Astrocyte (in vitro differentiated cells and primary cell): ENCODE results near the gene GFRA1. TPM values are rescaled to one million over a fixed set of nuclear protein-coding genes. Genes with fewer than 3 reads are reported as not detected.

ENCODE experiments used
- DNase-seq: peaks from one replicate; pipeline ENCODE4 v3.0.0-alpha.2; 2010; ENCODE audit warnings: low read depth
- FAIRE-seq: peaks from 2 replicates; lab custom pipeline; 2011; peaks lifted over from hg19 to GRCh38; lab: Jason Lieb, UNC
- H2AFZ ChIP-seq: 2 replicates; pipeline ENCODE4 v1.6.0; 2012; ENCODE audit warnings: low read depth, low read length, inconsistent platforms
- H3K27ac ChIP-seq: 2 replicates; pipeline ENCODE4 v1.5.1; 2011; ENCODE audit warnings: low read depth, low read length, inconsistent platforms
- H3K27me3 ChIP-seq: 2 replicates; pipeline ENCODE4 v1.6.0; 2011; ENCODE audit warnings: low read length, inconsistent platforms; ENCODE audit not compliant: insufficient read depth
- H3K36me3 ChIP-seq: 2 replicates; pipeline ENCODE4 v1.5.1; 2011; ENCODE audit warnings: low read length, inconsistent platforms; ENCODE audit not compliant: insufficient read depth
- H3K4me1 ChIP-seq: 2 replicates; pipeline ENCODE4 v1.5.1; 2011; ENCODE audit warnings: low read length, inconsistent platforms; ENCODE audit not compliant: insufficient read depth
- H3K4me2 ChIP-seq: 2 replicates; pipeline ENCODE4 v1.6.0; 2012; ENCODE audit warnings: low read length, inconsistent platforms
- H3K4me3 ChIP-seq: 2 replicates; pipeline ENCODE4 v1.5.1; 2011; ENCODE audit warnings: low read depth, mild to moderate bottlenecking, low read length, inconsistent platforms; ENCODE audit not compliant: insufficient read depth
- H3K79me2 ChIP-seq: 2 replicates; pipeline ENCODE4 v1.6.0; 2012; ENCODE audit warnings: mild to moderate bottlenecking, low read length, inconsistent platforms; ENCODE audit not compliant: insufficient read depth
- H3K9ac ChIP-seq: 2 replicates; pipeline ENCODE4 v1.6.0; 2012; ENCODE audit warnings: mild to moderate bottlenecking, low read length, inconsistent platforms
- H3K9me3 ChIP-seq: 2 replicates; pipeline ENCODE4 v1.5.1; 2012; ENCODE audit warnings: low read depth, mild to moderate bottlenecking, low read length, inconsistent platforms; ENCODE audit not compliant: insufficient read depth
- H4K20me1 ChIP-seq: 2 replicates; pipeline ENCODE4 v1.6.0; 2012; ENCODE audit warnings: low read length, inconsistent platforms; ENCODE audit not compliant: insufficient read depth
- H3K27ac Mint-ChIP-seq: one replicate; pipeline ENCODE4 v1.8.0; 2021; ENCODE audit warnings: mild to moderate bottlenecking, mixed read lengths; ENCODE audit not compliant: unreplicated experiment
- H3K27me3 Mint-ChIP-seq: one replicate; pipeline ENCODE4 v1.8.0; 2021; ENCODE audit warnings: low read depth, mixed read lengths; ENCODE audit not compliant: unreplicated experiment
- H3K36me3 Mint-ChIP-seq: one replicate; pipeline ENCODE4 v1.8.0; 2021; ENCODE audit warnings: low read depth, mixed read lengths; ENCODE audit not compliant: unreplicated experiment
- H3K4me1 Mint-ChIP-seq: one replicate; pipeline ENCODE4 v1.8.0; 2021; ENCODE audit warnings: low read depth, mixed read lengths; ENCODE audit not compliant: unreplicated experiment
- H3K4me3 Mint-ChIP-seq: one replicate; pipeline ENCODE4 v1.8.0; 2021; ENCODE audit warnings: mild to moderate bottlenecking, moderate library complexity, mixed read lengths; ENCODE audit not compliant: unreplicated experiment
- H3K9me3 Mint-ChIP-seq: one replicate; pipeline ENCODE4 v1.8.0; 2021; ENCODE audit warnings: mild to moderate bottlenecking, mixed read lengths; ENCODE audit not compliant: unreplicated experiment
- CTCF ChIP-seq: IDR thresholded peaks from 2 replicates; pipeline ENCODE4 v1.5.1; 2011; ENCODE audit warnings: low read depth, mild to moderate bottlenecking, inconsistent platforms, low read length, moderate library complexity; ENCODE audit not compliant: insufficient read depth
- EZH2 ChIP-seq: IDR thresholded peaks from 2 replicates; pipeline ENCODE4 v1.6.1; 2012; ENCODE audit warnings: mild to moderate bottlenecking, low read length, inconsistent platforms; ENCODE audit not compliant: insufficient read depth
- total RNA-seq: library from RNA; stranded (reverse); gene quantifications from 2 replicates; pipeline ENCODE4 v1.2.1, GENCODE V29; 2021

Gene GFRA1
- total RNA-seq, 1 donor from 2014 or later: 24.2 TPM

- Mint-ChIP-seq H3K27me3 (peaks cover 19% of the 10 kb centered on the region), H3K4me1 (no peaks in the 10 kb centered on the region), H3K36me3 (no peaks in the 10 kb centered on the region), H3K4me3 (no peak overlapping the region), H3K9me3 (no peaks in the 10 kb centered on the region), H3K27ac (no peak overlapping the region)
- Histone ChIP-seq H3K4me1 (peaks cover 3% of the 10 kb centered on the region), H3K27ac (no peak overlapping the region), H3K9ac (no peak overlapping the region), H4K20me1 (no peaks in the 10 kb centered on the region), H3K36me3 (no peaks in the 10 kb centered on the region), H2AFZ (no peak overlapping the region), H3K27me3 (no peaks in the 10 kb centered on the region), H3K79me2 (no peaks in the 10 kb centered on the region), H3K9me3 (no peaks in the 10 kb centered on the region), H3K4me2 (no peak overlapping the region), H3K4me3 (no peak overlapping the region)
- no peak for TF ChIP-seq CTCF
- TF ChIP-seq EZH2: no peak
- no peak for DNase-seq
- FAIRE-seq: no peak
These were observed 167.7 kb downstream of the GFRA1 start for GRCh38 chr10:116105264-116105663.

- FAIRE-seq (no peak), DNase-seq (no peak)
- H3K9me3 Mint-ChIP-seq: no peaks in the 10 kb centered on the region
- H3K79me2 ChIP-seq: no peaks in the 10 kb centered on the region
- H2AFZ ChIP-seq: no peak overlapping the region
- H3K27me3 ChIP-seq: no peaks in the 10 kb centered on the region
- no peak overlapping the region for H3K4me3 ChIP-seq
- peaks cover 18% of the 10 kb centered on the region for H3K27me3 Mint-ChIP-seq
- no peak overlapping the region for H3K4me2 ChIP-seq
- H4K20me1 ChIP-seq: no peaks in the 10 kb centered on the region
- no peaks in the 10 kb centered on the region for H3K4me1 Mint-ChIP-seq
- peaks cover 3% of the 10 kb centered on the region for H3K4me1 ChIP-seq
- TF ChIP-seq EZH2 (no peak), CTCF (no peak)
- H3K9ac ChIP-seq: no peak overlapping the region
- no peaks in the 10 kb centered on the region for H3K9me3 ChIP-seq
- H3K36me3 ChIP-seq: no peaks in the 10 kb centered on the region
- no peak overlapping the region for H3K27ac ChIP-seq
- no peak overlapping the region for H3K27ac Mint-ChIP-seq
- no peaks in the 10 kb centered on the region for H3K36me3 Mint-ChIP-seq
- no peak overlapping the region for H3K4me3 Mint-ChIP-seq
These were observed 168.6 kb downstream of the GFRA1 start for GRCh38 chr10:116104210-116104932.

GRCh38 chr10:116103668-116104067 lies 169.3 kb downstream of the GFRA1 start:
- TF ChIP-seq CTCF (no peak), EZH2 (no peak)
- H3K36me3 Mint-ChIP-seq: no peaks in the 10 kb centered on the region
- H3K4me1 ChIP-seq: peaks cover 3% of the 10 kb centered on the region
- H3K79me2 ChIP-seq: no peaks in the 10 kb centered on the region
- FAIRE-seq (no peak), DNase-seq (no peak)
- H3K4me2 ChIP-seq: no peak overlapping the region
- H3K27ac ChIP-seq: no peak overlapping the region
- no peaks in the 10 kb centered on the region for H3K9me3 ChIP-seq
- no peak overlapping the region for H3K4me3 Mint-ChIP-seq
- H3K36me3 ChIP-seq: no peaks in the 10 kb centered on the region
- no peaks in the 10 kb centered on the region for H3K9me3 Mint-ChIP-seq
- H3K9ac ChIP-seq: no peak overlapping the region
- H4K20me1 ChIP-seq: no peaks in the 10 kb centered on the region
- H3K27me3 ChIP-seq: no peaks in the 10 kb centered on the region
- H3K4me1 Mint-ChIP-seq: no peaks in the 10 kb centered on the region
- no peak overlapping the region for H2AFZ ChIP-seq
- no peak overlapping the region for H3K27ac Mint-ChIP-seq
- peaks cover 14% of the 10 kb centered on the region for H3K27me3 Mint-ChIP-seq
- H3K4me3 ChIP-seq: no peak overlapping the region
